SK-N-SH treated with all-trans-retinoic acid at 6 μM for 48 hours (cell line): ENCODE results near the gene LSAMP.

Experiments used
- ATAC-seq: fragments of 200-7000 bp; cut with Tn5 transposase; 3 replicates; pipeline ENCODE4 v1.9.1; 2020; ENCODE audit warnings: mild to moderate bottlenecking, moderate library complexity
- CREB5 ChIP-seq: fragments of 250-450 bp; sonication (Bioruptor Pico); IDR thresholded peaks from 2 replicates; pipeline ENCODE4 v1.5.1; 2020; ENCODE audit warnings: low read depth, mild to moderate bottlenecking, moderate library complexity
- CSRNP3 ChIP-seq: fragments of 250-450 bp; sonication (Bioruptor Pico); IDR thresholded peaks from 2 replicates; pipeline ENCODE4 v1.5.1; 2021; ENCODE audit warnings: mild to moderate bottlenecking, moderate library complexity
- ESRRG ChIP-seq: fragments of 250-450 bp; sonication (Bioruptor Pico); IDR thresholded peaks from 2 replicates; pipeline ENCODE4 v1.6.1; 2021; ENCODE audit warnings: mild to moderate bottlenecking
- GLIS3 ChIP-seq: fragments of 250-450 bp; sonication (Bioruptor Pico); IDR thresholded peaks from 2 replicates; pipeline ENCODE4 v1.5.0; 2020; ENCODE audit warnings: mild to moderate bottlenecking, moderate library complexity
- ISL1 ChIP-seq: fragments of 250-450 bp; sonication (Bioruptor Pico); IDR thresholded peaks from 2 replicates; pipeline ENCODE4 v2.1.2; 2022; ENCODE audit warnings: mild to moderate bottlenecking, moderate library complexity
- OSR1 ChIP-seq: fragments of 250-450 bp; sonication (Bioruptor Pico); IDR thresholded peaks from 2 replicates; pipeline ENCODE4 v1.8.0; 2022; ENCODE audit warnings: moderate library complexity, mild to moderate bottlenecking, inconsistent platforms
- POU6F1 ChIP-seq: fragments of 250-450 bp; sonication (Bioruptor Pico); IDR thresholded peaks from 2 replicates; pipeline ENCODE4 v1.8.0; 2021; ENCODE audit warnings: low read depth, mild to moderate bottlenecking, moderate library complexity, borderline replicate concordance
- PPARA ChIP-seq: fragments of 250-450 bp; sonication (Bioruptor Pico); IDR thresholded peaks from 2 replicates; pipeline ENCODE4 v1.5.0; 2020; ENCODE audit warnings: mild to moderate bottlenecking, borderline replicate concordance
- RARB ChIP-seq: fragments of 250-450 bp; sonication (Bioruptor Pico); IDR thresholded peaks from 2 replicates; pipeline ENCODE4 v1.8.0; 2021; ENCODE audit warnings: mild to moderate bottlenecking, moderate library complexity
- SNAI2 ChIP-seq: fragments of 250-450 bp; sonication (Bioruptor Pico); IDR thresholded peaks from 2 replicates; pipeline ENCODE4 v1.5.0; 2020; ENCODE audit warnings: mild to moderate bottlenecking, moderate library complexity
- TCF4 ChIP-seq: fragments of 250-450 bp; sonication (Bioruptor Pico); IDR thresholded peaks from 2 replicates; pipeline ENCODE4 v1.8.0; 2021; ENCODE audit warnings: mild to moderate bottlenecking, moderate library complexity, borderline replicate concordance
- TOX ChIP-seq: fragments of 250-450 bp; sonication (Bioruptor Pico); IDR thresholded peaks from 2 replicates; pipeline ENCODE4 v1.8.0; 2021; ENCODE audit warnings: mild to moderate bottlenecking, moderate library complexity, borderline replicate concordance
- TSHZ2 ChIP-seq: fragments of 250-450 bp; sonication (Bioruptor Pico); IDR thresholded peaks from 2 replicates; pipeline ENCODE4 v1.5.0; 2020; ENCODE audit warnings: mild to moderate bottlenecking, moderate library complexity
- ZC3H10 ChIP-seq: fragments of 250-450 bp; sonication (Bioruptor Pico); IDR thresholded peaks from 2 replicates; pipeline ENCODE4 v1.5.1; 2021; ENCODE audit warnings: mild to moderate bottlenecking, moderate library complexity
- ZFP3 ChIP-seq: fragments of 250-450 bp; sonication (Bioruptor Pico); IDR thresholded peaks from 2 replicates; pipeline ENCODE4 v1.5.0; 2020; ENCODE audit warnings: mild to moderate bottlenecking, moderate library complexity
- ZFP30 ChIP-seq: fragments of 450-650 bp; formaldehyde crosslinking; IDR thresholded peaks from 2 replicates; pipeline ENCODE4 v1.5.0; 2022; ENCODE audit warnings: mild to moderate bottlenecking, moderate library complexity
- ZNF565 ChIP-seq: fragments of 450-650 bp; formaldehyde crosslinking; conservative IDR thresholded peaks from 2 replicates; pipeline ENCODE4 v1.5.0; 2020; ENCODE audit warnings: low read depth, mild to moderate bottlenecking, moderate library complexity
- ZNF70 ChIP-seq: fragments of 450-650 bp; formaldehyde crosslinking; IDR thresholded peaks from 2 replicates; pipeline ENCODE4 v1.5.0; 2020; ENCODE audit warnings: mild to moderate bottlenecking, moderate library complexity
- ZNF8 ChIP-seq: fragments of 450-650 bp; formaldehyde crosslinking; IDR thresholded peaks from 2 replicates; pipeline ENCODE4 v1.5.0; 2020; ENCODE audit warnings: mild to moderate bottlenecking, moderate library complexity

Gene LSAMP

GRCh38 chr3:115982108-115982507 lies 463.2 kb downstream of the LSAMP start (continued):
- TF ChIP-seq TSHZ2 (CRISPR knock-in tag) (no peak), RARB (no peak), CSRNP3 (no peak), ESRRG (CRISPR knock-in tag) (no peak), ZFP30 (no peak), POU6F1 (CRISPR knock-in tag) (no peak), TOX (no peak), ISL1 (no peak)

GRCh38 chr3:115980709-115981108 lies 464.6 kb downstream of the LSAMP start:
- ATAC-seq: no peak

GRCh38 chr3:115977866-115978265 lies 467.4 kb downstream of the LSAMP start:
- ATAC-seq: no peak
- TF ChIP-seq ZC3H10 (CRISPR knock-in tag) (no peak), RARB (no peak), ISL1 (no peak), TOX (no peak), ZNF565 (CRISPR knock-in tag) (no peak), ZNF8 (no peak), ZFP3 (CRISPR knock-in tag) (no peak), SNAI2 (CRISPR knock-in tag) (no peak), OSR1 (CRISPR knock-in tag) (no peak), POU6F1 (CRISPR knock-in tag) (no peak), PPARA (CRISPR knock-in tag) (no peak), TCF4 (CRISPR knock-in tag) (no peak), ESRRG (CRISPR knock-in tag) (no peak)
- TF ChIP-seq, all 23 proteins: peak for 0

More at GRCh38 chr3:115980709-115981108, 464.6 kb downstream of the LSAMP start:
- TF ChIP-seq ZFP30 (no peak), ESRRG (CRISPR knock-in tag) (no peak), ISL1 (no peak), TCF4 (CRISPR knock-in tag) (no peak), POU6F1 (CRISPR knock-in tag) (no peak), PPARA (CRISPR knock-in tag) (no peak), ZNF70 (no peak)

- TF ChIP-seq ISL1: no peak
- no peak for TF ChIP-seq ESRRG (CRISPR knock-in tag)
- no peak for TF ChIP-seq ZNF565 (CRISPR knock-in tag)
- TF ChIP-seq RARB: no peak
- TF ChIP-seq CREB5 (CRISPR knock-in tag): no peak
- no peak for TF ChIP-seq POU6F1 (CRISPR knock-in tag)
- no peak for TF ChIP-seq TOX
- TF ChIP-seq GLIS3 (CRISPR knock-in tag): no peak
- TF ChIP-seq ZNF8: no peak
- TF ChIP-seq, all 23 proteins: peak for 0
- ATAC-seq: no peak; the same call in 2 of the 3 replicates
Measured at GRCh38 chr3:115975796-115976195, 469.5 kb downstream of the LSAMP start.
